RCC 7860 (cell line): ENCODE measurements around the gene ZNF592.
A peak's percentile ranks its signal among the peaks of the same experiment; 100 is the strongest.

Experiments used
- DNase-seq: peaks from one replicate; pipeline ENCODE4 v3.0.0-alpha.2; 2015; ENCODE audit warnings: low spot score
- FAIRE-seq: peaks from 2 replicates; lab custom pipeline; 2012; peaks lifted over from hg19 to GRCh38; lab: Jason Lieb, UNC

Gene ZNF592

GRCh38 chr15:84824260-84825007 is 76.0 kb downstream of the ZNF592 start:
- no peak for DNase-seq

DNA sequence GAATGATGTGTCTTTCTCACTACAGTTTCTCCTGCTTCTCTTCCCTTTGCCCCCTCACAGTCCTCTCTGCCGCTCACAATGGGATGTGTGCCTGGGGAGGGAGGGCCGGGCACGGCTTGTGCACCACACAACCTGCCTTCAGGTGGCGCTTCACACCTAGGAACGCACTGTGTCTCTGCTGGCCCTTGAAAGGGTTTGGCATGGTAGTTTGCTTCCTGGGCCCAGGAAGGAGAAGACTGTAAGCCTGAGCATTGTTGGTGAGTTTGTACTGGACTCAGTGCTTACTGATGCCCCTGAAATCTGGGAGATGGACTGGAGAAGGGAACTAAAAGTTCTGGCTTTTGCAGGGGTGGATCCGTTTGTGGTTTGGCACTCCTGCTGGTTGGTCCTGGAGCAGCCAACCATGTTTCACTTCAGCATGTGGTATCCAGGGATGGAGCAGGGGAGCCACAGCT is 78.0 kb downstream of the ZNF592 start:
- no peak for FAIRE-seq
- DNase-seq: peak; percentile 20

More at GRCh38 chr15:84824260-84825007, 76.0 kb downstream of the ZNF592 start:
- no peak for FAIRE-seq

DNA sequence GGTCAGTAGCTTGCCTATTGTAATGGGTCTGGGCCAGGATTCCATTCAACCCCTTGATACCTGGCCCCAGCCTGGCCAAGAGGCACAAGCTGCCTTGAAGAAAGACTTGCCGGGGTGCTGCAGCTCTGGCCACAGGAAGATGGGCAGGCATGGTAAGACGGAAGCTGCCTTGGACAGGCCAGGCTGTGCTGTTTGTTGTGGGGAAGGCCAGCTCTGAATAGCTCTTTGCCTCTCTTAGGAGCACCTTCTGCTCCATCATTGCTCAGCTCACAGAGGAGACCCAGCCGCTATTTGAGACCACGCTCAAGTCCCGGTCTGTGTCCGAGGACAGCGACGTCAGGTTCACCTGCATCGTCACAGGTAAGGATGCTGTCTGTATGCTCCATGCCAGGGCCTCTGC is 78.9 kb downstream of the ZNF592 start:
- no peak for FAIRE-seq
- DNase-seq: no peak

GRCh38 chr15:84828086-84828908 is 79.9 kb downstream of the ZNF592 start:
- DNase-seq (no peak), FAIRE-seq (no peak)

- FAIRE-seq: no peak
- DNase-seq: no peak
Observed at GRCh38 chr15:84829428-84829827, 81.0 kb downstream of the ZNF592 start.

- no peak for DNase-seq
- no peak for FAIRE-seq
Observed at GRCh38 chr15:84830036-84830435, 81.6 kb downstream of the ZNF592 start.

DNA sequence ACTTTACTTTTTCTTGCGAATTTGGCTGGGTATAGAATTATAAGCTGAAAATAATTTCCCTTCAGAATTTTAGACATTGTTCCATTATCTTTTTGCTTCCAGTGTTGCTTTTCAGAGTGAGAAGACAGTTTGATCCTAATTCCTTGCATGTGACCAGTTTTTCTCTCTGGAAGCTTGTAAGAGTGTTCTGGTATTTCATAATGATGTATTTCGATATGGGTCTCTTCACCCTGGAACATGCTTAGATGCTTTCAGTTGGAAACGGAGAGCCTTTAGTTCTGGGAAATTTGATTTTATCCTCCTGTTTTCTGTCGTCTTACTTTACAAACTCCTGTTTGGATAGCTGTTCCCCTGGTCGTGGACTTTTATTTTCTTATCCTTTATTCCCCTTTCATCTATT is 82.6 kb downstream of the ZNF592 start:
- no peak for DNase-seq
- no peak for FAIRE-seq

GRCh38 chr15:84831613-84832012 is 83.2 kb downstream of the ZNF592 start:
- DNase-seq: no peak
- FAIRE-seq: no peak

DNA sequence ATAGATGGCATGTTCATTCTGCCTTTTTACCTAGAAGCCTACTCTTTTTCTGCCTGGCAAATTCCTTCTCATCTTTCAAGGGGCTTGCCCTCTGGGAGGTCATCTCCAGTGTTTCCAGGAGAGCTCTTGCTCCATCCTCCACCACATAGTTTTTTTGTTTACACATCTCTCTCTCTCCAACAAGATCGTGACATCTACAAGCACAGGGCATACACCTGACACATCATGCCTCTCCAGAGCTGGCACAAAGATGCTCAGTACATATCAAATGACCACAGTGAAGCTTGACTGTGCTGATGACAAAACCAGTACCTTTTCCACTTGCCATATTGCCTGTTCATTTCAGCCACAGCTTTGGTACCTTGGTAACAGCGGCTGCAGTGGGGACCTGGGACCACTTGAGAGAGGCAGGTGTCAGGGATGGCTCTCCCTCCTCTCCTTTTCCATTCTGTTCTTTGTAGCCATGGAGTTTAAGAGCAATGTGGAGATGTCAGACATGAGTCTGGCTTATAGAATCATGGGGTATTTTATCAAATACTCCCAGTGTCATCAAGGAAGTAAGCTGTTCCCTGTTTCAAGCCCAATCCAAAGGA is 84.2 kb downstream of the ZNF592 start:
- FAIRE-seq (no peak), DNase-seq (no peak)

DNA sequence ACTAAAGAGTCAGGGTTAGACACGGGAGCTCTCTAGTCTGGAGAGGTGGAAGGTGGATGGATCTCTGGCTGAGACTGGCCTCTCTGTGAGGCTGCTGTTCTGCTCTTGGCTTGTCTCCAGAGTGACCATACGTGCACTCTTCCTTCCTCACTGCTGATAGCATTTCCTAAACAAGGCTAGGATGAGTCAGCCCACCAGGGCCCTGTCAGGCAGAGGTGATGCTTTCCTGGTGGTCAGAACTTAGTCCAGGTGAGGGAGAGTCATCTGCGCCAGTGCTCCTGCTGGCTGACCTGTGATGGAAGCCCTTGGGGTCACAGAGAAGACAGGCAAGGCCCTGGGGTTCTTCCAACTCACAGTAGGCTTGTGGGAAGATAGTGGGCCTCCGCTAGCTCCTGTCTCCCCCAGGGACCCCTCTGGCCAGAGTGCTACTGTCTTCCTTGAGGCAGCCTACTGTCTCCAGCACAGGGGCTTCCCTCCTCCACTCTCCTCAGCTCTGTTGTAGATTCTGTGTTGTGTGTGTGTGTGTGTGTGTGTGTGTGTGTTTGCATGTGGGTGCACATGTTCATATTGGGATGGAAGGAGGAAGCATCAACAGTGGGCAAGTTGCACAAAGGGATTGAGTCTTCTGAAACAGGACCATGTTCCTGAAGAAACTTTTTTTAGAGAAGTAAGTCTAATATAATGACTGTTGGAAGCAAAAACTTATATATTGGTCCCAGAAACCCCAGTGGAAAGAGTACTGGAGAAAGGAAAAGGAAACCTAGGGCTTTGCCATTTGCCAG is 85.2 kb downstream of the ZNF592 start:
- no peak for FAIRE-seq
- DNase-seq: peak; percentile 37

DNA sequence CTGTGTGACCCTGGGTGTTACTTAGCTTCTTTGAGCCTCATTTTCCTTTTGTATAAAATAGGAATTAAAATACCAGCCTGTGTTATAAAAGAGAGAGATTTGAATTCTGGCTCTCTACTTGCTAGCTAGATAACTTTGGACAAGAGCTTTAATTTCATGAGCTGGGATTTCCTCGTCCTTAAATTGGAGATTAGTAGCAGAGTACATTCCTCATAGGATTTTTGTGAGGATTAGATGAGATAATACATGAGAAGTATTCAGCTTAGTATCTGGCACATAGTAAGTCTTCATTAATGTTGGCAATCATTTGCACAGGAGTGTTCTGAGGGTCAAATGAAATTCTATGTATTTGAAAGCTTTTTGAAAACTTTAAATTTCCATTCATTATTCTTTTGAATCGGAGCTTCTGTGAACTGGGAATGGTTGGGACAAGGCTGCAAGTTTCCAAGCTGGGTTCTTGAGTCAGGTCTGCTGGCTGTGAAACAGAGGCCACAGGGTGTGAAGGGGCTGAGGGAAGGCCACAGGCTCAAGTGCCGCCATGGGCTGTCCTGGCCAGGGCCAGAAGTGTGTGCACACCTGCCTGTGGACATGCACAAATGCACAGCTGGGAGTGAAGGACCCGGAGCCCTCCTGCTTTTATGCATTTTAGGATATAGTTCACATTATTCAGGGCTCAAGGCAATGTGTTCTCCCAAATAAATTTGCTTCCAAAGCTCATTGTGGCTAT is 86.0 kb downstream of the ZNF592 start:
- DNase-seq (no peak), FAIRE-seq (no peak)

GRCh38 chr15:84834969-84835368 is 86.6 kb downstream of the ZNF592 start:
- FAIRE-seq (no peak), DNase-seq (no peak)

GRCh38 chr15:84835661-84836337 is 87.4 kb downstream of the ZNF592 start:
- DNase-seq (no peak), FAIRE-seq (no peak)

GRCh38 chr15:84836844-84837243 is 88.5 kb downstream of the ZNF592 start:
- DNase-seq (no peak), FAIRE-seq (no peak)

DNA sequence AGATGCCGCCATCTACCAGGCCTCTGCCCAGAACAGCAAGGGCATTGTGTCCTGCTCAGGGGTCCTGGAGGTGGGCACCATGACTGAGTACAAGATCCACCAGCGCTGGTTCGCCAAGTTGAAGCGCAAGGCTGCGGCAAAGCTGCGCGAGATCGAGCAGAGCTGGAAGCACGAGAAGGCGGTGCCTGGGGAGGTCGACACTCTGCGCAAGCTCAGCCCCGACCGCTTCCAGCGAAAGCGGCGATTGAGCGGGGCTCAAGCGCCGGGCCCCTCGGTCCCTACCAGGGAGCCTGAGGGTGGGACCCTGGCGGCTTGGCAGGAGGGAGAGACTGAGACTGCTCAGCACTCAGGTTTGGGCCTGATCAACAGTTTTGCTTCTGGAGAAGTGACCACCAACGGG is 91.3 kb downstream of the ZNF592 start:
- FAIRE-seq (no peak), DNase-seq (no peak)

DNA sequence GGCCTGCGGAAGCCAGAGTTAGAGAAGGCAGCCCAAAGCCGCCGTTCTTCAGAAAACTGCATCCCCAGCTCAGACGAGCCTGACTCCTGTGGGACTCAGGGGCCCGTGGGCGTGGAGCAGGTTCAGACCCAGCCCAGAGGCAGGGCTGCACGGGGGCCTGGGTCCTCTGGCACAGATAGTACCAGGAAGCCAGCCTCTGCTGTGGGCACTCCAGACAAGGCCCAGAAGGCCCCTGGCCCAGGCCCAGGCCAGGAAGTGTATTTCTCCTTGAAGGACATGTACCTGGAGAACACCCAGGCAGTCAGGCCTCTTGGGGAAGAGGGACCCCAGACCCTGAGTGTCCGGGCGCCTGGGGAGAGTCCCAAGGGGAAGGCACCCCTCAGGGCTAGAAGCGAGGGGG is 91.9 kb downstream of the ZNF592 start:
- DNase-seq: no peak
- FAIRE-seq: no peak

GRCh38 chr15:84840741-84841429 is 92.5 kb downstream of the ZNF592 start:
- FAIRE-seq (peak; percentile 8), DNase-seq (peak; percentile 72)

GRCh38 chr15:84842781-84843180 is 94.4 kb downstream of the ZNF592 start:
- FAIRE-seq: no peak
- DNase-seq: no peak

DNA sequence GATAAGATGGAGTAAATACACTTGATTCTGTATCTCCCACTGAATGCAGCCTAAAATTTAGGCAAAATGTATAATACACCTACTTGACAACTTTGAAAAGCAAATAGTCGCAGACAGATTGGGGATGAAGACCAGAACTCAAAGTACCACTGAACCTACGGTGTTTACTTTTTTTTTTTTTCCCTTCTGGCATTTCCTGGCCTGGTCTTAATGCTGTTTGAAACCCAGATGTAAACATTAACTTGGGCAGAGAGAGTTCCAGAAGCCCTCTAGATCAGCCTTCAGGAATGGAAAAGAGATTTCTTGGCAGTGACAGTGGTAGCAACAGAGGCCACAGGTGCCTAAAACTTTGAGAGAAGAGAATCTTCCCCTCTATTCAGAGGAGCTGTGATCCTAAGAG is 96.6 kb downstream of the ZNF592 start:
- no peak for DNase-seq

More for the DNA sequence above, 96.6 kb downstream of the ZNF592 start:
- no peak for FAIRE-seq
